OCI-LY3 (cell line): Measurements from ENCODE around the gene CAMK2A.

Experiments
- H2AFZ ChIP-seq: fragments of 200-600, 300-600 bp; shearing (Covaris generic); 2 replicates; pipeline ENCODE4 v1.6.0; 2014; ENCODE audit warnings: antibody characterized with exemption, low read depth, low read length
- H3K27ac ChIP-seq: fragments of 200-600, 300-600 bp; sonication (generic); 2 replicates; pipeline ENCODE4 v1.5.1; 2014; ENCODE audit warnings: mild to moderate bottlenecking, low read length, moderate library complexity, mixed read lengths
- H3K27me3 ChIP-seq: fragments of 200-600, 300-600 bp; sonication (generic); 2 replicates; pipeline ENCODE4 v1.6.1; 2014; ENCODE audit warnings: low read depth, low read length, mixed read lengths
- H3K36me3 ChIP-seq: fragments of 200-600, 300-600 bp; sonication (generic); replicated peaks from 2 replicates; pipeline ENCODE3; 2014; ENCODE audit warnings: low read depth, low read length, mixed read lengths
- H3K4me1 ChIP-seq: fragments of 300-600, 200-600 bp; sonication (generic); 2 replicates; pipeline ENCODE4 v1.6.1; 2014; ENCODE audit warnings: low read length, mixed read lengths
- H3K4me2 ChIP-seq: fragments of 200-600, 300-600 bp; sonication (generic); 2 replicates; pipeline ENCODE4 v1.6.1; 2014; ENCODE audit warnings: low read length, mixed read lengths
- H3K4me3 ChIP-seq: fragments of 300-600, 200-600 bp; sonication (generic); 2 replicates; pipeline ENCODE4 v1.5.1; 2014; ENCODE audit warnings: antibody characterized with exemption, mild to moderate bottlenecking, low read length, moderate library complexity
- H3K79me2 ChIP-seq: fragments of 300-600, 200-600 bp; shearing (Covaris generic); 2 replicates; pipeline ENCODE4 v1.6.1; 2014; ENCODE audit warnings: mild to moderate bottlenecking, low read length, mixed read lengths
- H3K9ac ChIP-seq: fragments of 300-600, 200-600 bp; shearing (Covaris generic); 2 replicates; pipeline ENCODE4 v1.6.0; 2014; ENCODE audit warnings: mild to moderate bottlenecking, low read length, moderate library complexity
- H3K9me3 ChIP-seq: fragments of 200-600, 300-600 bp; shearing (Covaris generic); 2 replicates; pipeline ENCODE4 v1.6.1; 2014; ENCODE audit warnings: low read length, mixed read lengths; ENCODE audit not compliant: insufficient read depth
- H4K20me1 ChIP-seq: fragments of 200-600, 300-600 bp; sonication (generic); 2 replicates; pipeline ENCODE4 v1.6.1; 2016; ENCODE audit warnings: low read length, mixed read lengths; ENCODE audit not compliant: insufficient read depth
- CTCF ChIP-seq: fragments of 200-600, 300-600 bp; sonication (generic); IDR thresholded peaks from 2 replicates; pipeline ENCODE4 v1.5.1; 2014; ENCODE audit warnings: antibody characterized with exemption, low read length, low read depth
- EZH2phosphoT487 ChIP-seq: fragments of 200-600 bp; shearing (Covaris generic); IDR thresholded peaks from 2 replicates; pipeline ENCODE4 v1.6.1; 2018; ENCODE audit warnings: antibody characterized with exemption, mixed run types, low read depth

The CAMK2A gene

GRCh38 chr5:150217038-150217437 lies 72.5 kb downstream of the CAMK2A start:
- H3K27ac ChIP-seq: no peak overlapping the region
- no peaks in the 10 kb centered on the region for H4K20me1 ChIP-seq
- H3K9me3 ChIP-seq: no peaks in the 10 kb centered on the region
- H3K4me3 ChIP-seq: no peak overlapping the region
- no peaks in the 10 kb centered on the region for H3K4me1 ChIP-seq
- H2AFZ ChIP-seq: no peak overlapping the region
- TF ChIP-seq CTCF: no peak
- TF ChIP-seq EZH2phosphoT487: no peak
- no peak overlapping the region for H3K4me2 ChIP-seq
- H3K36me3 ChIP-seq: no peaks in the 10 kb centered on the region
- H3K27me3 ChIP-seq: peaks cover 6% of the 10 kb centered on the region; the same call in 1 of the 2 replicates
- H3K79me2 ChIP-seq: no peaks in the 10 kb centered on the region
- no peak overlapping the region for H3K9ac ChIP-seq

- Histone ChIP-seq H3K9ac (no peak overlapping the region), H4K20me1 (no peaks in the 10 kb centered on the region), H3K27ac (no peak overlapping the region), H3K79me2 (no peaks in the 10 kb centered on the region), H3K9me3 (no peaks in the 10 kb centered on the region), H3K4me1 (no peaks in the 10 kb centered on the region), H2AFZ (no peak overlapping the region), H3K4me3 (no peak overlapping the region), H3K27me3 (peaks cover 6% of the 10 kb centered on the region; the same call in 1 of the 2 replicates), H3K4me2 (no peak overlapping the region), H3K36me3 (no peaks in the 10 kb centered on the region)
- TF ChIP-seq EZH2phosphoT487: no peak
- TF ChIP-seq CTCF: no peak
These were observed 73.3 kb downstream of the CAMK2A start for GRCh38 chr5:150215979-150216944.

GRCh38 chr5:150214289-150214688 lies 75.3 kb downstream of the CAMK2A start:
- Histone ChIP-seq H3K79me2 (no peaks in the 10 kb centered on the region), H3K9ac (no peak overlapping the region), H4K20me1 (no peaks in the 10 kb centered on the region), H3K4me2 (no peak overlapping the region), H3K4me3 (no peak overlapping the region), H3K36me3 (no peaks in the 10 kb centered on the region), H2AFZ (no peak overlapping the region), H3K27me3 (peaks cover 6% of the 10 kb centered on the region; the same call in 1 of the 2 replicates), H3K9me3 (no peaks in the 10 kb centered on the region), H3K4me1 (no peaks in the 10 kb centered on the region), H3K27ac (no peak overlapping the region)
- TF ChIP-seq CTCF (no peak), EZH2phosphoT487 (no peak)

- Histone ChIP-seq H3K27ac (no peak overlapping the region), H3K9ac (no peak overlapping the region), H3K27me3 (peaks cover 6% of the 10 kb centered on the region; the same call in 1 of the 2 replicates), H3K9me3 (no peaks in the 10 kb centered on the region), H3K4me3 (no peak overlapping the region), H3K4me2 (no peak overlapping the region), H3K79me2 (no peaks in the 10 kb centered on the region), H3K36me3 (no peaks in the 10 kb centered on the region), H4K20me1 (no peaks in the 10 kb centered on the region), H2AFZ (no peak overlapping the region), H3K4me1 (no peaks in the 10 kb centered on the region)
- TF ChIP-seq EZH2phosphoT487: no peak
- TF ChIP-seq CTCF: no peak
These were observed 76.0 kb downstream of the CAMK2A start for GRCh38 chr5:150213530-150213929.
